GM18520 (cell line): Measurements from ENCODE around the gene CNPY1.

Experiments used
- ATAC-seq: cut with Tn5 transposase; IDR thresholded peaks from one replicate; pipeline ENCODE4 v1.9.1; 2021; ENCODE audit not compliant: unreplicated experiment

Gene CNPY1

DNA sequence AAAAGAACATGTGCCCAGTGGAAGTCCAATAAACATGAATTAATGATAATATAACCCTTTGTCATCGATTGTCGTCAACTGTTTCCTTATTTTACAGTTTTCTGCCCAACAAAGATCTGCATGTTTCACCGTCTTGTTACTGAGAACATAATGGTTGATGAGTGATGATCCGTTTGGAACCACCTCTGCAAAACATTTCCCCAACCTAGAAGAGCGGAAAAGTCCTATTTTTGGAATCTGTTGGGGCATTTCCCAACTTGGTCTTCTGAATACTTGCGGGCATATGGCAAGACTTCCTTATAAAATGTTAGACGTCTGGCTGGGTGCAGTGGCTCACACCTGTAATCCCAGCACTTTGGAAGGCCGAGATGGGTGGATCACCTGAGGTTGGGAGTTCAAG, 32.1 kb downstream of the CNPY1 start:
- ATAC-seq = no peak

DNA sequence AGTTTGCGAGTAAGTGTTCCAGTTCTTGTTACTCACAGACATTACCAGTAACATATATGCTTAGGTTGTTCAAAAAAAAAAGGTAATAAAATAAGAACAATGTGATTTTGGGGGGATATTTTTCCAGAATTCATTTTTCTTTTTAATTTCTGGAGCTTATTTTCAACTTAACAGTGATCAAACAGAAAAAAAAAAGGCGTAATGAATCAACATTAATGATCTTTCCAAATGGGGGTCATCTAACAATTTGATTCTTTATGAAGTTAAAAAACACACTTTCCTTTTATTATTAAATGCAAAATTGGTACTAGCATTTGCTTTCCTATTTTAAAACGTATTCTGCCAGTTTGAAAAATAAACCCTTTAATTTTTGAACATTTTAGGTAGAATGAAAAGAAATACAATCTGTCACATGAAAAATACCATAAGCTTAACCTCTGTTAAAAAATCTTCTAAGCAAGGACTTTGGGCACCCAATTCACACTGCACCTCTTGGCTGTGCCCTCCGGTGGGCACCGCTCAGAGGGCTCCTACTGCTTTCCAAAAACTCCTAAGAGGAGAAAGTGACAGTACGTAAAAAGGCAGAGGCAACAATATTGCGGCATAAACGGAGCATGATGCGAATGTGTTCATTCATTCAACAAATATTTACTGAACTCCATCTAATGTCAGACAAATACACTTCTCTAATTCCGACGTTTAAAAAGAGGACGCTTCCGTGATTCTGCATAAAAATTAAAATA, 32.6 kb downstream of the CNPY1 start:
- no peak for ATAC-seq

DNA sequence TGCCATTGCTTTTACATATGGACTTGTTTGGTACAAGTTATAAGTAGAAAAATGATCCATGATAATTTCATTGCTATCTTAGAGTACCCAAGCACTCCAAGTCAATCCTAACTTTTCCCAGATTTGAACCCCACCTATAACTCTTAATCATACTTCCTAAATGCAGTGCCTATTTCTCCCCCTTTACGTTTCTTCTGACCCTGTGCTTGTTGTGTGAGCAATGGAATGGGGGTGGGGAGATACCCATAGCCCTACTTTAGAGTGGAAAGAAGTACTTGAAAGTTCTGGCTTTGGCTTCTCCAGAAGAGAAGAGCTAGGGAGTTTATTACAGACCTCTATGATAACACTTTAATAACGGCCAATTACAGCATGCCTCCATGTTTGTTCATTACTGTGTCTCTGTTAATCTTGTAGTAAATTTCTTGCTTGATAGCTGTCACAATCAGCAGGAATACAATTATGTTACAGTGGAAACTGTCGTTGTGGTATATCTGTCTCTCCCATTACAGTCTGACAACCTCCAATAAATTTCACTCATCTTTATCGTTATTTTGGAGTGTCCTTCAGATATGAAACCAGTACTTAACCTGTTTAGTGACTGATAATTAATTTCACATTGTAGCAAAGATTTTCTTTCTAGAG, 34.0 kb downstream of the CNPY1 start:
- ATAC-seq = no peak

DNA sequence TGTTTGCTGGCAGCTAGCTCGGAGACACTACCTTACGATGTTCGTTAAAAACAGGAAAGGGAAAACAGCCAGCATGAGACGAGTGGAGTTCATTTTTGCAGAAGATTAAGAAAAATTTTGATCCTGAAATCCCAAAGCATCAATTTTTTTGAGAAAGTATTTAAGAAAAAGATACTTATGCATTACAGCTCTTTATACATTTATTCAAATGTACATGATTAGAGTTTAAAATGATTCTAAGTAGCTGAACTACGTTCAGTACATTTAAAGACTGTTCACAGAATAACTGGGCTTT, 34.7 kb downstream of the CNPY1 start:
- no peak for ATAC-seq

- ATAC-seq = no peak
Observed at GRCh38 chr7:155510975-155511701, 35.2 kb downstream of the CNPY1 start.

GRCh38 chr7:155509725-155510551, 36.4 kb downstream of the CNPY1 start:
- no peak for ATAC-seq

- no peak for ATAC-seq
Observed at GRCh38 chr7:155509359-155509724, 37.0 kb downstream of the CNPY1 start.

DNA sequence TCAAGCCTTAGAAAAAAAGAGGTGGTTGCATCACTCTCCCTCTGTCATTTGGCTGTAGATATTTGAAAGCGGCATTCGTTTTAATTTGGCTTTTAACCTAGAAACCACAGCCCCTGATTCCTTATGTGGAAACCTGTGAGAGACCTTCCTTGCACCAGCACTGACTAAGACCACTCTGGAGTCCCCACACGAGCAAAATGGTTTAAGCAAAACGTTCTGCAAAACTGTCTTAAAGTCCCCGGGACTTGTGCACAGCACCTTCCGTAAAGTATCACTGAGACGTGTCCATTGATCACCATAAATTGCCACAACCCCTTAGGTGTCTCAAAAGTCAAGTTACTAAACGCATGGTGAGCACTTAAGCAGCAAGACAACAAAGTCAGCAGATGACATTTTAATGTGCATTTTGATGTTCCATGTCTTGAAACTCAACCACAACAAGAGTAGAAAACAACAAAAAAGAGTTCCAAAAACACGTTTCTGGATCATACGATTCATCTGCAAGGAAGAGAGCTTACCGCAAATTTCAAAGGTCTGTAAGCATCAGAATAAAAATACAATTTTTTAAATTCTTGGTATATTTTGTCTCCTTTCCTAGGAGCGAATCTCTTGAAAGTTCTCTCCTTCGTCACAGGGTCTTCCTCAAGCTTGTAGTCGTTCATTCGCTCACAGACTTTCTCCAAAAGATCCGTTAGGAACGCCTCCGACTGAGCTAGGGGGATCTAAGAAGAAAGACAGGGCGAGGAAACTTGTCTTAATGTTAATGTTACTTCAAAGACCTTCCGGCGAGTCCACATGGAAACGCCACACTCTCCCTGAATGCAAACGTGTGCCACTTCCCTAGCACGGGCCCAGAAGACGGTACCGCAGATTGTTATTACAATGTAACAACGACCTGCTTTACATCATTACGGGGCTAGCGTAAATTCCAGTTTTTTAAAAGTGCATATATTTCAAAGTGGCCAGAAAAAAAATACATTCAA, 37.7 kb downstream of the CNPY1 start:
- ATAC-seq = no peak

DNA sequence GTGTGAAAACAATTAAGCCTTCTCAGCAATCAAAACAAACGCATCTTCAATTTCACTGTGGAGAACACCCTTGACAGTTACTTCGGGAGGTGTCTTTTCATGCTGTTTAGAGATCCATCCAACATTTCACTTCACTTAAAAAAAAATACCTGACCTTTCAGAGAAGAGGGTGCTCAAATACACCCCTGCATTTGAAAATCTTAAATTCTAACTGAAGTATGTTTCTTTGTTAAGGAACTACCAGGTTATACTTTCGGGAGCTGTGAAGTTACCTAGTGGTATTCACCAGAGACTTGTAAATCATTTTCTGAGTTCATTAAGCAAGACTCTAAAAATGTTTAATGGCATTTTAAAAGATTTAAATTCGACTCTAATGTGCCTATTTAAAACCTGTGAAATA, 38.8 kb downstream of the CNPY1 start:
- no peak for ATAC-seq

GRCh38 chr7:155506854-155507337, 39.5 kb downstream of the CNPY1 start:
- ATAC-seq = no peak

GRCh38 chr7:155505422-155505793, 41.0 kb downstream of the CNPY1 start:
- no peak for ATAC-seq

DNA sequence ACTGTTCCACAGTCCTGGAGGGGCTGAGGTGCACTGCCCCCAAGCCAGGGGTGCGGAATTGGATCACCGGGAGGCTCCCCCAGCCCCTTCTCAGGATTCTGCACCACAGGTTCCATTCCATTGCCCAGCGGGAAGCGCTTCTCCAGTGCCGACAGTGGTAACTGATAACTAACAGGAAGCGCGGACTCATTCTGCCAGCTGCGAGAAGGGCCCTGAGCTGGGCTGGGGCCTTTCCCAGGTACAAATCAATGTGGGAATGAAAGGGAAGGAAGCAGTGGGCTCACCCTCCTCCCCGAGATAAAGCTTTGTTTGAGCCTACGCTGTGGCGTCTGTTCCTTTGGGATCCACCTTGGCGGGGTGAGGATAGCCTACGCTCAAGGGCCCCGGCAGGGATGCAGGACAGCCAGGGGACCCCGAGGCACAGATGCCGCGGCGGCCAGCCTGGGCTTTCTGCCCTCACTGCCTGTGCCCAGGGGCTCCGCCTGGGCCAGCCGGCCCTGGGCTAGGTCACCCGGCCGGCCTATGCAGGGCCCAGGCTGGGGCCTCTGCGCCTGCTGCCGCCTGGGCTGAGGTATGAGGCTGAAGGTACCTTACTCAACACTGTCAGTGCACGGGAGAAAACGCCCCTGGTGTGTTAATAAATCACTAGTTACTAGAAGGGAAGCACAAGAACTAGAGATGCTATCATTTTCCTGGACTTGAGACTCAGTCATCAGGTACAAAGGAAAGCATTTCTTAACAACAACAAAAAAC, 49.0 kb downstream of the CNPY1 start:
- no peak for ATAC-seq

GRCh38 chr7:155496267-155497005, 49.9 kb downstream of the CNPY1 start:
- ATAC-seq = no peak

DNA sequence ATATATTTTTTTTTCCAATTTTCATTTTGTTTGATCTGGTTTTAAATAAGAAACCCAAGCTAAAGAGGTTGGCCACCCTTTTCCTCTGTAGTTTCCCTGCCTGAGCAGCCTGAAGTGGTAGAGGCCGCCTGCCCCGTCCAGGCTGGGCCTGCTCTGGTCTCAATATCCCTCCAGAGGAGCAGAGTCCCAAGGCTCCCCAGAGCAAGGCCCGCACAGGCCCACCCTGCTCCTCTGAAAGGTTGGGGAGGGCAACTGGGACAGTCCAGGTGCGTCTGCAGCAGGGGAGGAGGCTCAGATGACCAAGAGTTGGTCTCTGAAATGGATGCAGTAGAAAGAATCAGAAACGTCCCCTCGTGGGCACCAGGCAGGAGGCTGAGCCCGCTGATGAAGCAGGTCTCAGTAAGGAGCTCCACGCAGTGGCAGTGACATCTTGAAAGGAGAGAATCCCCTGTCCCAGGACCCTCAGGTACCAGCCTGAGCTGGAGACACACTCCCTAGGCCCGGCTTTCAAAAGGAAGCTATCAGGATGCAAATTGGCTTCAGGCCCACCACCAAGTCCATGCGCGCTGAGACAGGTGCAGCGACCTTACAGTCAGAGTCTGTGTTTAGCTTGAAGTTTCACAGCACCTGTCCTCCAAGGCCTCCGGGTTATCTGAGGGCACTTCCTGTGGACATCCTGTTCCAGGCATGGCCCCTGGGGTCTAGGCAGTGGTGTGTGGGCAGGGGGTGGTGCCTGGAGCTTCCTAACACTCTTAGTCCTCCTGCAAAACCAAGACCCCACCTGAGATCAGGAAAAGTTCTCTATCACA, 50.7 kb downstream of the CNPY1 start:
- no peak for ATAC-seq

GRCh38 chr7:155494551-155494950, 51.8 kb downstream of the CNPY1 start:
- no peak for ATAC-seq

GRCh38 chr7:155493744-155494538, 52.4 kb downstream of the CNPY1 start:
- ATAC-seq = no peak

DNA sequence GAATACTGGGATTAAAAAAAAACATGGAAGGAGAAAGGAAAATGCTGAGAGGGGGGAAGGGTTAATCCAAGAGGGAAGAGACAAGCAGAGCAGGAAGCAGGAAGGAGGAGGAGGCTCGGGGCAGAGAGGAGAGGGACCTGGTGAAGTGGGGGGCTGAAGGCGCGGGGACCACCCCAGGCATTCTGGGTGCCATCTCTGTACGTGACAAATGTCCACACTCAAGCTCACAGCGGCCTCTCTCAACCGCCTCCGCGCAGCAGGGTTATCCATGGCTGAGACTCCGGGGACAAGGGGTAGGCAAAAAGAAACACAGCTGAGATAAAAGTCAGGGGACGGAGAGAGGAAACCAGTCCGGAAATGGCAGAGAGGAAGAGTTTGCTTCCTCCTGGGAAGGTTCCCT, 54.5 kb downstream of the CNPY1 start:
- ATAC-seq = no peak
